ENCODE data around the gene SHROOM3.

Gene SHROOM3

DNA sequence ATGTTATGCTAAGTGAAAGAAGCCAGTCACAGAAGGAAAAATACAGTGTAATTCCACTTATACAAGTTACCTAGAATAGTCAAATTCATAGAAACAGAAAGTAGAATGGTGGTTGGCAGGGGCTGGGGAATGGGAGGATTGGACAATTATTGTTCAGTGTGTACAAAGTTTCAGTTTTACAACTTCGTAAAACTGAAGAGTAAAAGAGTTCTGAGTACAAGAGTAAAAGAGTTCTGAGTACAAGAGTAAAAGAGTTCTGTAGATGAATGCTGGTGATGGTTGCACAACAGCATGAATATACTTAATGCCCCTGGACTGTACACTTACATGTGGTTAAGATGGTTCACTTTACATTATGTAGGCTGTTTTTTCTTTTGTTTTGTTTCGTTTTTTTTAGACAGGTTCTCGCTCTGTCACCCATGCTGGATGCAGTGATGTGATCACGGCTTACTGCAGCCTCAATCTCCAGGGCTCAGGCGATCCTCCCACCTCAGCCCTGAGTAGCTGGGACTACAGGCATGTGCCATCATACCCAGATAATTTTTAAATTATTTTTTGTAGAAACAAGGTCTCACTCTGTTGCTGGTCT is 232.0 kb downstream of the SHROOM3 start:
- no peak for DNase-seq

GRCh38 chr4:76670631-76671030 is 235.6 kb downstream of the SHROOM3 start:
- DNase-seq, result no peak

GRCh38 chr4:76673362-76673761 is 238.3 kb downstream of the SHROOM3 start:
- no peak for DNase-seq

GRCh38 chr4:76674983-76675382 is 240.0 kb downstream of the SHROOM3 start:
- no peak for DNase-seq

GRCh38 chr4:76677571-76678326 is 242.7 kb downstream of the SHROOM3 start:
- DNase-seq, result no peak

GRCh38 chr4:76679691-76680090 is 244.7 kb downstream of the SHROOM3 start:
- DNase-seq, result no peak

GRCh38 chr4:76680952-76681351 is 245.9 kb downstream of the SHROOM3 start:
- no peak for DNase-seq

DNA sequence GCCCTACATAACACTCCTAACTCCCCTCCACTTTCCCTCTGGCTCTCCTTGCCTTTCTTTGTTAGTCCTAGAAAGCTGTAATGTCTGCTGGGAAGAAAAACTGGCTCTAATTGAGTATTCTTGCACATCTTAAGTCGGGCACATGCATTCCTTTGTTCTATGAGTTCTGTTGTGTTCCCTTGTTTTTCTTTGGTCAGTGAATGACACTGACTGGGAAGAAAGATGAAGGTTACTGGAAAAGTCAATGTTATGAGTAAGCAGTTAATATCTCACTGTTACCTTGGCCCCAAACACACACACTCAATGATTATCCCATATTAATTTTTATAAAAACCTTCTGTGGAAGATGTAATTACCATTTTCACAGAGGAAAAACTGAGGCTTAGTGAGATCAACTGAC is 247.0 kb downstream of the SHROOM3 start:
- no peak for DNase-seq

- no peak for DNase-seq
Measured at GRCh38 chr4:76683144-76683543, 248.1 kb downstream of the SHROOM3 start.

GRCh38 chr4:76687746-76688448 is 252.9 kb downstream of the SHROOM3 start:
- DNase-seq, result no peak

- no peak for DNase-seq
Measured at GRCh38 chr4:76688619-76689144, 253.7 kb downstream of the SHROOM3 start.

GRCh38 chr4:76689145-76689817 is 254.3 kb downstream of the SHROOM3 start:
- DNase-seq, result no peak

- no peak for DNase-seq
Measured at GRCh38 chr4:76690011-76690905, 255.2 kb downstream of the SHROOM3 start.

GRCh38 chr4:76690906-76691275 is 255.9 kb downstream of the SHROOM3 start:
- no peak for DNase-seq

DNA sequence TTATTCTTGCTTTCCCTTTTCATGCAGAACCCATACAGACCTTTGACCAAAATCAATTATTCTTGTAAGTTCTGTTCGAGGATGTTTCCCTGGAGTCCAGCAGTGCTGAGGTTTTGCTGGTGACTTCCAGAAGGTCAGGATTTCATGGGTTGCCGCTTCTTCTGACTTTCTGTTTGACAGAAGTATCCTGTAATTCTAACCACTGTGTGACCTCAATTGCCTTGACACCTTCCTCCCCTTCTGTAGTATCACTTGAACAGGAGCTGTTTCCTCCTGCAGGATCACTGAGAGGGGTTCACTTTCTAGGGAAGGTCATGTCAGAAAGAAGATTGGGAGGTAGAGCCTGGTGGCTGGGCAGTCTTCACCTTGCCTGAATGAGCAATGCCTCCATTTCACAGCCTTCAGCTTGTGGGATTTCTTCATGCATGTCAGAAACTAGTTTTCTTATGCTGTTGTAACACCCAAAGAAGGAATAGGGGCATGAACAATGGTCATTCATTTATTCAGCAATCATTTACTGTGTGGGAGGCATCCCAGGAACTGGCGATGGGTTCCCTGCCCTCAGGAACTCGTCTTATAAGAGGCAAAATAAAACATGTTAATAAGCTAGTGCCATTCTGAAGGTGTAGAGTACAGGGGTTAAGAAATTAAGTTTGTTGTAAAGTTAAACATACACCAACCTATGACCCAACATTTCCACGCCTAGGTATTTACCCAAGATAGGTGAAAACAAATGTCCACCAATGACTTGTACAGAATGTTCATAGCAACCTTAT is 257.0 kb downstream of the SHROOM3 start:
- DNase-seq, result no peak

- DNase-seq, result no peak
Measured at GRCh38 chr4:76692761-76693160, 257.7 kb downstream of the SHROOM3 start.

DNA sequence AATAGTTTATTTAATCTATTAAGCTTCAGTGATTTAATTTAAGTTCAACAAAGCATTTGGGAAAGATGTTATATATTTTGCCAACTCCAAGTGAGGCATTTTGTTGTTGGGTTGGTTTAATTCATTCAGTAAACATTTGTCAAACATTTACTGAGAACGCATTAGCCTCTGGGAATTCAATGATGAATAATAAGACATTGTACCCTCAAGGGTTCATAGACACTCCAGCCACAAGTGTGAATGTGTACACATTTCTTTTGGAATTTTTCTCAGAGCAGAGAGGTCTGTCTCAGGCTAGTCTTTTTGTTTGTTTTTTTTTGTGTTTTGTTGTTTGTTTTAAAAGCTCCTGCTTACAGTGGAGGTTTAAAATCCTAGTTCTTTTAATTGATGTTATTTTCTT is 259.0 kb downstream of the SHROOM3 start:
- no peak for DNase-seq

GRCh38 chr4:76696109-76696508 is 261.1 kb downstream of the SHROOM3 start:
- no peak for DNase-seq

GRCh38 chr4:76697129-76697803 is 262.2 kb downstream of the SHROOM3 start:
- no peak for DNase-seq

DNA sequence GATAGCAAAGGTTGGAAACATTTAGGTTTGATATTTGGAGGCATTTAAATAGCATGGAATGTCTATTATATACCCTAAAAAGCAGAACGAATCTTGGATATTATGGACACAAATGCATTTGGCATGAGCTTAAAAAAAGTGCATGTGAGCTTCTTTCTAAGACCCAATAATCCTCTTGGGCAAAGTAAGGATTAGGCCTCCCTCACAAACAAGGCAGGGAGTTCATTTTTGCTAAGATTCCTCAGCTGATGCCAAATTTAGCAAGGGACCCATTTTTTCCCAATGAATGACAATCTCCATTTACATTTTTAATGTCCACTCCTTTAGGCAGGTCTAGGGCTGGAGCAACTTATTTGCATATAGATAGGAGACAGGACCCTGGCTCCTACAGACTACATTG is 263.1 kb downstream of the SHROOM3 start:
- DNase-seq, result no peak

DNA sequence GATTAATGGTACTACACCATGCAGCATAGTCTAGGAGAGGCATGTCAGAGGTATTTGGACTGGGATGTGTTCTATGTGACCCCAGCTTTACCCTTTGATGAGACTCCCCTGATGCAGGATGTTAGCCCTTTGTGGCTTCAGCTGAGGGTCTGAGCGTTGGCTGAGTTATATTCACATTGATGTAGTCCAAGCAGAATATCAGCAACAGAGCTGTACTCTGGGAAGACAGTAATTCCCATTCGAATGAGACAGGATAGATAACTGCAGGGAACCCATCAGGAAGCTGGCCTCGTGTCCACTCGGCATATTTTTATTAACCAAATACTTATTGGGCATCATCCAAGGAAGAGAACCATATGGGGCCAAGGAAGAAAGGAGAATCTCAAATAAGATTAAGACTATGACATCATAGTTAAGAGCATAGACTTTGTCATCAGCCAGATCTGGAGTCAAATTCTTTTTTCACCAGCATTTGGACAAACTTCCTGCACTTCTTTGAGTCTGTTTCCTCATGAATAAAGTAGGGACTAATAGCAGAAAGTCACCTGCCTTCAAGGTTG is 264.8 kb downstream of the SHROOM3 start:
- DNase-seq, result no peak

Measured in SHP77 treated with DMSO at 0.1 percent for 48 hours (cell line).